Uterus (tissue), 4 donors: ENCODE results near the gene FILIP1L. TPM values are rescaled to one million over a fixed set of nuclear protein-coding genes. Genes with fewer than 3 reads are reported as not detected.

ENCODE experiments used
- DNase-seq, 2 donors: peaks; one replicate each; pipeline ENCODE4 v3.0.0-alpha.2; 2019 to 2020
- H3K27ac ChIP-seq, 2 donors: fragments of 200-600 bp; sonication (generic); 1 replicate in 1 of 2; 2 replicates in 1 of 2; pipeline ENCODE4 v1.5.1; 2016 to 2018
- H3K27me3 ChIP-seq, 2 donors: fragments of 200-600 bp; sonication (generic); one replicate each; pipeline ENCODE4 v1.5.1; 2018 to 2019; ENCODE audit warnings: control low read depth in 1 of 2
- H3K36me3 ChIP-seq, 2 donors: fragments of 200-600 bp; sonication (generic); one replicate each; pipeline ENCODE4 v1.5.1; 2019; ENCODE audit warnings: control low read depth in 1 of 2
- H3K4me1 ChIP-seq, 2 donors: fragments of 200-600 bp; sonication (generic); one replicate each; pipeline ENCODE4 v1.5.1; 2018 to 2019; ENCODE audit warnings: control low read depth in 1 of 2
- H3K4me3 ChIP-seq, 2 donors: fragments of 200-600 bp; sonication (generic); 1 replicate in 1 of 2; 2 replicates in 1 of 2; pipeline ENCODE4 v1.5.1; 2018 to 2019; ENCODE audit warnings: mild to moderate bottlenecking in 1 of 2
- H3K9me3 ChIP-seq, 2 donors: fragments of 200-600 bp; sonication (generic); one replicate each; pipeline ENCODE4 v1.5.1; 2019; ENCODE audit warnings: control low read depth in 1 of 2
- POLR2A ChIP-seq, 2 donors: fragments of 450-650 bp; IDR thresholded peaks; one replicate each; pipeline ENCODE4 v1.6.1; 2016; ENCODE audit warnings: antibody characterized with exemption in 2 of 2, mild to moderate bottlenecking in 1 of 2, moderate library complexity in 1 of 2
- intact Hi-C: fragments of 100-400 bp; cut with DNase I; formaldehyde crosslinking; loops from one replicate; pipeline ENCODE4 v1.15.1; 2023; ENCODE audit warnings: low total_unique reads
- total RNA-seq, 4 donors: library from RNA; depleted of rRNA in 3 of 4; stranded (reverse); fragments of >200 nt in 3 of 4; gene quantifications; one replicate each; pipeline versions ENCODE4 v1.1.0 to v1.2.4, GENCODE V29; 2014 to 2023
- TF ChIP-seq, protein P1 (sequence below), 4 experiments: fragments of 200-600 bp in 2 of 4; fragments of 450-650 bp in 2 of 4; sonication (generic) in 2 of 4; IDR thresholded peaks; one replicate each; pipeline ENCODE4 v1.5.1; 2016 to 2019; ENCODE audit warnings: antibody characterized with exemption in 4 of 4, mild to moderate bottlenecking in 2 of 4, moderate library complexity in 1 of 4
- donor health status: DM: yes; HTN: yes; CAD: no.

The FILIP1L gene
- total RNA-seq, 4 donors from 2014 or later, result 48.5 to 99.1 (median 66.3) TPM

DNA sequence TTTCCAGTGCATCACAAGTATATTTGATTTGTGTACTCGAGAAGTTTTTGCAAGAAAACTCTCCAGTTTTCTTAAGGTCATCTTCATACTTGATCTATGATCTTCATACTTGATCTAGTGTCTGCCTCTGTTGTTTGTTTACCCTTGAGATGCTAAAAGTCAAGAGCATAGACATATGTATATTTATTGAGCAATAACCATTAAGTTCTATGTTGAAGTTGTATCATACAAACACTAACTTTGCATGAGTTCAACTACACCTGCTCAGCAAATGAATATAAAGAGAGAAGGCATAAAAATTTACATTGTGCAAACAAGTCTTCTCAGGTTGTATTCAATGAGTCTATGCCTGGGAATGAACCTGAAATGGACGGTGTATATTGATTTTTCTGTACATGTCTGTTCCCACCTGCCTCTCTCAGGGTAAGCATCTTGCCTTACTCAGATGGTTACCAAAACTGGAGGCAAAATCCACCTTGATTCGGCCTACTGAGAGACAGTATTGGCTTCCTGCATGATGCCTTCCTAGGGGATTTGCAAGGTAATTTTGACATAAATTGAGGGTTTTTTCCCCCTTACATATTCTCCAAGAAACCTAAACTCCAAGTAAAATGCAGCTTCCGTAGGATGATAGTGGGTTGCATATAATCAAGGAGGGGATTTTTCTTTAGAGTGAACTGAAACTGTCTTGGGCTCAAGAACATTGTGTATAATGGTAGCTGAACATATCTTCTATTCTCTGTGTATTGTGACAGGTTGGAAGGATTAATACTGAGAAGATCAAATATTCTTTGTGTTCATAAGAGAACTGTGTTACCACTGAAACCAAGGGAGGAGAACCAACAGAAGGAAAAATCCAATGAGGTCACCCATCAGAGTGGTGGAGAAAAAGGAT lies 110.4 kb downstream of the FILIP1L start:
- H3K4me3 ChIP-seq, result no peak overlapping the region
- no peaks in the 10 kb centered on the region for H3K27me3 ChIP-seq
- peaks cover 0 to 8% of the 10 kb centered on the region in 2 donors for H3K4me1 ChIP-seq
- H3K27ac ChIP-seq, result peak overlapping the region; percentile 76 to 81
- intact Hi-C loops, result no loop called here
- no peak for TF ChIP-seq POLR2A (IDR thresholded peaks at IDR 0.05)
- TF ChIP-seq, protein P1, sequence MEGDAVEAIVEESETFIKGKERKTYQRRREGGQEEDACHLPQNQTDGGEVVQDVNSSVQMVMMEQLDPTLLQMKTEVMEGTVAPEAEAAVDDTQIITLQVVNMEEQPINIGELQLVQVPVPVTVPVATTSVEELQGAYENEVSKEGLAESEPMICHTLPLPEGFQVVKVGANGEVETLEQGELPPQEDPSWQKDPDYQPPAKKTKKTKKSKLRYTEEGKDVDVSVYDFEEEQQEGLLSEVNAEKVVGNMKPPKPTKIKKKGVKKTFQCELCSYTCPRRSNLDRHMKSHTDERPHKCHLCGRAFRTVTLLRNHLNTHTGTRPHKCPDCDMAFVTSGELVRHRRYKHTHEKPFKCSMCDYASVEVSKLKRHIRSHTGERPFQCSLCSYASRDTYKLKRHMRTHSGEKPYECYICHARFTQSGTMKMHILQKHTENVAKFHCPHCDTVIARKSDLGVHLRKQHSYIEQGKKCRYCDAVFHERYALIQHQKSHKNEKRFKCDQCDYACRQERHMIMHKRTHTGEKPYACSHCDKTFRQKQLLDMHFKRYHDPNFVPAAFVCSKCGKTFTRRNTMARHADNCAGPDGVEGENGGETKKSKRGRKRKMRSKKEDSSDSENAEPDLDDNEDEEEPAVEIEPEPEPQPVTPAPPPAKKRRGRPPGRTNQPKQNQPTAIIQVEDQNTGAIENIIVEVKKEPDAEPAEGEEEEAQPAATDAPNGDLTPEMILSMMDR (IDR thresholded peaks at IDR 0.05), result no peak
- DNase-seq, result no peak
- H3K36me3 ChIP-seq, result no peaks in the 10 kb centered on the region
- H3K9me3 ChIP-seq, result no peaks in the 10 kb centered on the region

DNA sequence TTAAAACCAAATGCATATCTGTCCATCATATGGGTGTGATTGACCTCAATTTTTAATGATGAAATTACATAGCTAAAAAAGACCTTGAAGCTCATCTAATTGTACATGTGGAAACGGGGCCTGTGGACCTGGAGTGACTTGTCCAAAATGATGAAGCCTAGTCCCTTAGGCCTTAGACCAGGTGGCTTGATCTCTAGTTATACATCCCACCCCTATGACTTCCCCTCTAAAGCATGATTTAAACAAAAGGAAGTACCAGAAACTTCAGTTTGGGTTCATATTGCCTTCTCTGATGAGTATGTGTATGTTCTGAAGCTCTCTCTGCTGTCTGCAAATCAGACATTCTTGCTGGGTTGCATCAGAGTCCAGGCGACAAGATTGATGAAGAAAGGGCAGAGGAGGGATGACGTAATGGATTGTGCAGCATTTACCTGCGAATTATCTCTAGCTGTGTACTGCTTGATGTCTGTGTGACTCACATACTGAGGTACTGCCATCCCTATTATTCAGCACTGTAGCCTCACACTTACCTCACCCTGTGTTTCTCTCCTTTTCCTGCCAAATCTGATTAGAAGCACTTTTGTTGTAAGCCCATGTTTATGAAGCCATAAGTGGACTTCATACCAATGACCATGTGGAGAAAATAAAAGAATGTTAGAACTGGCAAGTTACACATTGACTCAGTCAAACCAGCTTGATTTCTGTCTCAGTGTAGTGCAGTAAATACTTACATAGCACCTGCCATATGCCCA lies 111.5 kb downstream of the FILIP1L start:
- H3K27ac ChIP-seq, result peak overlapping the region; percentile 76 to 81

DNA sequence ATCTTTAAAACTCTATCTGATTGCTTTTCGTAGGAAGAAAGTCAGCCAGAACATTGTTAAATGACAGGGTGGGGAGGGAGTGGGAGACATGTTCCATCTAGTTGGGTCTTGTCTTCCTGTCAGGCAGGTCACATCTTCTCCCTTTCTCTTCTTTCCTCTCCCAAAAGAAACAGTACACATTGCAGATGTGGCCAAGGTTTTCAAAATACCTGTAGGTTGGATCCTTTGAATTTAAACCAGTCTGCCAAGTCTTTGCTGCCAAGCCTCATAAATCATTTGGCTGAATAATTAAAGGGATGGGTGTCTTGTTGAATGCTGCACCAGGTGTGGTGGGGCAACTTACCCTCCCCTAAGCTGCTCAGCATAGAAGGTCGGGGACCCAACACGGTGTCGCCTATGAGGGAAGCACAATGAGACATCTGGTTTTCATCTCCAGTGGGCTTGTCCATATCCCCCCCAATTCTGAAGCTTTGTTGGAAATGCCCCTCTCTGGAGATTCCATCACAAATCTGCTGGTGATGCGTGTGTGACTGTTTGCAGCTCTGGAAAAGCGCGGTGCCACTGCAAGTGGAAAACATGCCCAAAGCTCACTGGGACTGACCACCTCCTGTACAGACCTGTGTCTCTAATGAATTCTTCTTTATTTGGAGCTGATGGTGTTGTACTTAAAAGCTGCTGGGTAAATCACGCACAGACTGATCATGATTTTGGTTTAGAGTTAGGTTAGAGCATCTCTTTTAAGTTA lies 112.6 kb downstream of the FILIP1L start:
- no peaks in the 10 kb centered on the region for H3K27me3 ChIP-seq
- intact Hi-C loops, result no loop called here
- no peak overlapping the region for H3K4me3 ChIP-seq
- no peak for DNase-seq
- TF ChIP-seq, protein P1 (IDR thresholded peaks at IDR 0.05), result no peak
- TF ChIP-seq POLR2A (IDR thresholded peaks at IDR 0.05), result no peak
- peak overlapping the region; percentile 76 to 81 for H3K27ac ChIP-seq
- H3K4me1 ChIP-seq, result peaks cover 0 to 8% of the 10 kb centered on the region in 2 donors
- H3K9me3 ChIP-seq, result no peaks in the 10 kb centered on the region
- H3K36me3 ChIP-seq, result no peaks in the 10 kb centered on the region

More for the DNA sequence above, 111.5 kb downstream of the FILIP1L start:
- TF ChIP-seq, protein P1 (IDR thresholded peaks at IDR 0.05), result no peak
- no peak for TF ChIP-seq POLR2A (IDR thresholded peaks at IDR 0.05)
- H3K27me3 ChIP-seq, result no peaks in the 10 kb centered on the region
- intact Hi-C loops, result no loop called here
- H3K4me1 ChIP-seq, result peaks cover 0 to 8% of the 10 kb centered on the region in 2 donors
- H3K36me3 ChIP-seq, result no peaks in the 10 kb centered on the region
- H3K9me3 ChIP-seq, result no peaks in the 10 kb centered on the region
- peak; percentile 39 to 75 for DNase-seq
- no peak overlapping the region for H3K4me3 ChIP-seq

DNA sequence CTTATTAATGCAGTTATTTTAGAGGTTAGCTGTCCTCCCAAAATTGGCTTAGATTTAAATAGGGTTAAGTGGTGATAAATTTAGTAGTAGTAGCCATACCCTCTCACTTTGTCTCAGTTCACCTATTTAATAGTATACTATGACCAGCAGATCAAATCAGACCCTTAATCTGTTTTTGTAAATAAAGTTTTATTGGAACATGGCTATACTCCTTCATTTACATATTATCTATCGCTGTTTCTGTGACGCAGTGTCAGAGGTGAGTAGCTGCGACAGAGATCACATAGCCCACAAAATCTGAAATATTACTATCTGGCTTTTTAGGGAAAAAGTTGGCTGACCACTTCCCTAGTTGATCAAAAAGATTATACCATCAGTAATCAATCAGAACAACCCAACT lies 113.2 kb downstream of the FILIP1L start:
- Histone ChIP-seq H3K27me3 (no peaks in the 10 kb centered on the region), H3K4me3 (no peak overlapping the region), H3K9me3 (no peaks in the 10 kb centered on the region), H3K4me1 (peaks cover 0 to 8% of the 10 kb centered on the region in 2 donors), H3K36me3 (no peaks in the 10 kb centered on the region), H3K27ac (peak overlapping the region in 1 of 2 donors; percentile 81)
- TF ChIP-seq, protein P1 (IDR thresholded peaks at IDR 0.05), result no peak
- TF ChIP-seq POLR2A (IDR thresholded peaks at IDR 0.05), result no peak
- intact Hi-C loops, result no loop called here
- DNase-seq, result no peak
